Activated CD8-positive, alpha-beta memory T cell treated with anti-CD3 and anti-CD28 coated beads for 48 hours (primary cell): ENCODE measurements around the gene PTPRD.
"Not testable (repeated sequence)": the region's sequence is repeated elsewhere in the genome, so short reads cannot be mapped to it uniquely, and the experiment has no call there.

ENCODE experiments used
- DNase-seq, 3 experiments: peaks; one replicate each; pipeline ENCODE4 v3.0.0-alpha.2; 2020; ENCODE audit warnings: low read depth in 2 of 3, low spot score in 2 of 3

Gene PTPRD

GRCh38 chr9:10488937-10489336 lies 123.9 kb downstream of the PTPRD start:
- DNase-seq, result no peak

DNA sequence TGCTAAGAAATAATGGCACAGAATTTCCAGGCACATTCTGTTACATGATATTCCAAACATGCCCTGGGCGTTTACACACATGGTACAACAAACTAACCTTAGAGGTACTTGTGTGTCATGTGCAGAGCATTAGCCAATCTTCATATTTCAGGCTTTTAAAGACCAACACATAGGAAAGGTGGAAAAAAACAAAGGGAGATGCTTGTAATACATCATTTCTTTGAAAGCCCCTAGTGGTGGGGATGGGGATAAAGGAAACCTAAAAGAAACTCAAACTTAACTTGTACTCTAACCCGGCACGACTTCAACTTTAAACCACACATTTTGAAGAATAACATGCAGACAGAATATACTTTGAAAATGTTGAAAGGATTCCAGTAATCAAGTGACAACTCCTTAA lies 133.6 kb downstream of the PTPRD start:
- no peak for DNase-seq

GRCh38 chr9:10449201-10449617 lies 163.6 kb downstream of the PTPRD start:
- DNase-seq, result not testable (repeated sequence)

DNA sequence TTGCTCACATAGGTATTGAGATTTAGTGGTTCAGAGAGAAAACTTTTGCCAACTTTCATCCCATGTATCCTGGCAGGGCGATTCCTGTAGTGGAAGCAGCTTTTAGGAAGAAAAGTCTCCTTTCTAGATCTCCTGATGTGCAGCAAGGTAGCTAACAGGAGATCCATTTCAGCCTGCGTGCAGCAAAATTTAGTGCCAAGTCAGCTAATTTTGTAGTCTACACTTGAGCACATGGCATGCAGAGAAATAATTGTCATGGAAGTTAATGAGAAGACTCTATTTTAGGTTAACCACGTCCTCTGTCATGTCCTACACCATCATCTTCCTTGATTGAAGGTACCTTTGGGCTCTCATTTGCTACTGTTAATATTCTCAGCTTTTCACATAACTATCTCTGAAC lies 165.8 kb downstream of the PTPRD start:
- DNase-seq, result no peak

GRCh38 chr9:10443868-10444204 lies 169.0 kb downstream of the PTPRD start:
- no peak for DNase-seq

- DNase-seq, result no peak
Observed at GRCh38 chr9:10443181-10443867, 169.5 kb downstream of the PTPRD start.

DNA sequence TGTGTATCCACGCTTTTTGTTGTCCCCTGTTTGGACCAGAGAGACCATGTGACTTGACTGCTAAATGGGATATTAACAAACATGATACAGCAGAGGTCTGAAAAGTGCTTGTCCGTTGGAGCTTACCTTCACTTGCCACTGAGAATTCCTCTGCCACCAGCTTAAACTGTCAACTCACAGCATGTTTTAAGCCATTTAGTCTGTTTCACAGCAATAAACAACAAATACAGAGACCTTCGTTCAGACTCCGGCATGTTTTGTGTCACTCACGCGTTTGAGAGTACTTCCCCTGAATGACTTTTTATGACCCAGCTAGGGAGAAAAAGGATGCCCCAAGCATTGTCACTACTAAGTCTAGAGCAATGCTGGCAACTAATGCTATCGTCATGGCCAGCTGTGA lies 173.8 kb downstream of the PTPRD start:
- DNase-seq, result no peak

DNA sequence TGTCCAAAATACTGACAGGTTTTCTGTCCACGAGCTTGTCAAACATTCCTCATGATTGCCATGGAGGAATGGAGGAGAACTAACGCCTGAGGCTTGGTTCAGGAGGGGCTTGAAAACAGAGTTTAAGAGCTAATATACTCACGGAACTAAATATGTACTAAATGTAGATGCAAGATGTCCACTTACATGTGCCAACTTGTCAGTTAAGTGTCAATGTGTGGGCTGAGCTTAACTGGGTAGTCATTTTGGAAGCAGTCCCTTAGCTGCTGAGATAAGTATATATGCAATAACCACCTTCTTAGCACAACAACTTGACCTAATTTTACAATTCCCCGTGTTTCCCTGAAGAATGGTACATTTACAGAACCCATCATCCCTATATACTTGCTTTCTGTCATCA lies 176.0 kb downstream of the PTPRD start:
- DNase-seq, result no peak

DNA sequence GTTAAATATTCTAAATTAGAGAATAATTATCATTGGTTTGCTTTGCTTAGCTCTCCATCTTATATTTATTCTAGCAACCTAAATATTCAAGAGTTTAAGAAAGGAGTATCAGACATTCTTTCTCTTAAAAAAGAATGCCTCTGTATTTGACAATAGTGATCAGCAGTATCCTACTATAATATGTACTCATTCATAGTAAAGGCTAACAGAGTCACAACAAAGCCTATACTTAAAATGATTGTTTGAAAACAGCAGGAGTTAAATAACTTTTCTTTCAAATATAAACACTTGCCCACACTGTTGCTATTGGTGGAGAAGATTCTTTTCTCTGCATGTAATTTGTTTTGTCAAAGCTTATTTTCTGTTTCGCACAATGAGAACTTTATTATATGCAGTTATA lies 178.4 kb downstream of the PTPRD start:
- no peak for DNase-seq

DNA sequence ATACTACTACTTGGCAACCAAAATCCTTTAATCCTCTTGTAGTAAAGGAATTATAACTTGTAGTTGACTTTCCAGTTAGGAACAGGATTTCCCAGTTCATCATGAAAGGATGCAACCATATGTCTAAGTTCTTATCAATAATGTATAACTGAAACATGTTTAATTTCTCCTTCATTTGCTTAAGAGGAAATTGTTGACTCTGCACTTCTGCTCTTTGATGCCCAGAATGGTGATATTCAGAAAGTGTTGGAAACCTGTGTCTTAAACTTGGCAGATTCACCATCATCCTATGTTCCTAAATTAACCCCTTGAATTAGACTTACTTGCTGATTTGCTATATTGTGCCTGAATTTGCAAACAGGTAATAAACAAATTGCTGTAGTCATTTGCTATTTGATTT lies 201.5 kb downstream of the PTPRD start:
- no peak for DNase-seq

DNA sequence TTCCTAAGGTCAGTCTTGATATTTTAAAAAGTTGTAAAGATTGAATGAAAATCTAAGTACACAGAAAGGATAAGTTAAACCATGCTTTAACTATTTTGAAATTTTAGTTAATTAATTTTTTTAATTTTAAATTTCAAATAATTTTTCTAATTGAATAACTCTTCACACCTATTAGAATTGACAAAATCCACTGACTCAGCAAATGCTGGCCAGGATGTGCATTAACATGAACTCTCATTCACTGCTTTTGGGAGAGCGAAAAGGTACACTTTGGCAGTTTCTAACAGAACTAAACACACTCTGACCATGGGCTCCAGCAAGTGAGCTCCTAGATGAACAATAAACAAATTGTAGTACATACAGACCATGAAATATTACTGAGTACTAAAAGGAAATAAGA lies 209.5 kb downstream of the PTPRD start:
- no peak for DNase-seq

DNA sequence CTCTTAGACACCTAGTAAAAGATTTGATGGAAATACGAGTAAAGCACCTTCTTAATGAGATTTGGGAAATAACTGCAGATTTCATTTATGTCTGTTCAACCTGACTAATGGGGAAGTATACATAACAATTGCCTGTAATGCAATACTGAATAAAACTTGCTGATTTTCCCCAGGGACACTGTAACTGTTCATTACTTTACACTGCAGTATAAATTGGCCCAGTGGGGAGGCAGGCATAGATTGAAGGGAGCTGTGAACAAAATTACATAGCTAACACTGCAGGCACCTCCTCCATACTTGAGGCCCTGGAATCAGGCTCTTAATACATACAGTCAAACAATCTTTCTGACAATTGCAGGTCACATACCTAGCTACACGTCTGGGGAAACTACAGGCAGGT lies 216.2 kb downstream of the PTPRD start:
- no peak for DNase-seq

DNA sequence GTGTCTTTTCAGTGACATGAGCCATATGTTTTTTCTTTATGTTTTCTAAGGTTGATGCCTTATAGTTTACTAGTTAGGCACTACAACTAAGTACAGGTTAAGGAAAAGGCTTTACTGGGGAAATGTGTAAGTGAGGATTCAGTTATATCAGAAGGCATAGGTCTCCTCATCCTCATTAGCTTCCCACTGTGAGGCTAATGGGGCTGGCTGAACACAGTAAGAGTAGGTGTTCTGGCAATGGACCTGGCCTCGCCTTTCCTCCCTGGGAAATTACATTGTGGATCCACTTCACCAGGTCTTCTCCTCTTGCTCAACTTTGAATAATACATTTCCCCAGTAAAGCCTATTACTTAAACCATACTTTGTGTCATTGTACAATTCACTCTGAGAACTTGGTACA lies 225.5 kb downstream of the PTPRD start:
- no peak for DNase-seq

DNA sequence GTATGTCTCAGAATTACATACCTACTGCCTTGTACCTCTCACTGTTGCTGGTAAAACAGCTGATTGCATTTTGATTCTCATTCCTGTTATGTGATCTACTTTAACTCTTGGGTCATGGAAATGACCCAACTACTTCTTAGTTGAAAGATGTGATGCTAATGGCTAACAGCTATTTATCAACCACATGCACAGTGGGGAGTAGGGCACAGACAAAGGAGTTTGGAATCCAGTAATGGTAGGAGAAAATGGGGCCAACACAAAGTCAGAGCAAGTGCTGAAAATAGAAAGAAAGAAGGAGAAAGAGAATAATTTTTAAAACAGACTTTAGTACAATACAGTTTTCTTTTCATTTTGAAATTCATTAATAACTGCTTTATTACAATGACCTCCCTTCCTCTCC lies 241.0 kb downstream of the PTPRD start:
- no peak for DNase-seq

DNA sequence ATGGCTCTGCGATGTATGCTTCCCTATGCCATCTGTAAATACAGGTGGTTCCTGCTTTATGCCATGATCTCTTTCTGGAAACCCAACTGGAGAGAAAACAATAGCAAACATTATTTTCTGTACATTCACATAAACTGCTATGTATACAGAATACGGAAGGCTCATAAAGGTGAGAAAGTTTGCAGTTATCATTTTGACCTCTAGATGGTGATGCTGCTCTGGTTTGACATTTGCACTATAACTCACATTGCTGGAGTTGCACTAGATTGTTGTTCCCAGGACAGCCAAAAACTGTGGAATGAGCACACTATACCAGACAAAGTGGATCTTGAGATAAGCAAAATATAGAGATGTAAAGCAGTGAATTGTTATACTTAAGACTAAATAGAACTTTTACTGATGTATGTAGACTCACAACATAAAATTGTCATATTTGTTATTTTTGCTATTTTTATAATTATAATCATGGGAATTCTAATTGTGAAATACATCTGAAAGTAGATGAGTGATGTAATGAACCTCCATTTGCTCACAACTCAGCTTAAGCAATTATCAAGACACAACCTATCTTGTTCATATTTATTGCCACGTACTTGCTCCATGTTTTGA lies 246.5 kb downstream of the PTPRD start:
- no peak for DNase-seq

DNA sequence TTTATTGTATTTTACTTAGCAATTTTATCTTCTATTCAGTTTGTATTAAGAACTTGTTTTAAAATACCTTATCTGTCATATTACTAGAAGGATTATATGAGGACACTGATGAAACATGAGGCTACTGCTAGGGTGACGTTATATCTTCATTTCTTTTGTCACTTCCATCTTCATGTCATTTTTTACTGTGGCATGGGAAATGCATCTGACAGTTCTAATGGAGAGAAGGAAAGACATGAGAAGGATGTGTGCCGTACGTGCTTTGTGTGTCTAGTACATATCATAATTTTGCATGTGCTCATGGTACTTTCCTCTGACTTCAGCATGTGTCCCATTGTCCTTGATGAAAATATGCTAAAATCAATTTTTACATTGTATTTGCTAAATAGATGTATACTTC lies 258.2 kb downstream of the PTPRD start:
- no peak for DNase-seq

GRCh38 chr9:10345621-10346020 lies 267.2 kb downstream of the PTPRD start:
- not testable (repeated sequence) for DNase-seq

DNA sequence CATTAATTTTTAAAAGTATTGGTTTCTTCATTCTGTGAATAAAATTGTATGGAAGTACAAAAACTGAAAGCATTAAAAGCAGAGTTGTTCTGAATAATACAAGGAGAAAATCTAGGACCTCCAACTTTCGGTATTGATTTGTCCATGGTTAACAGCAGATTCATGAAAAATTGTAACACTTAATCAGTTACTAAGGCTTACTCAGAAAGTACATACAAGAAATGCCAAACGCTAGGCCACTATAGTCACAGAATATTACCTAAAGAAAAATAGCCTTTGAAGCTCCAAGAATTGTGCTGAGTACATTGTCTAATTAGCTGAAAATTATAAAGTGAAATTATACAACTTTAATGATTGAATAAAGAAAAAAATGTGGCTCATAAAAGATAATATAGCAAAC lies 271.7 kb downstream of the PTPRD start:
- no peak for DNase-seq

DNA sequence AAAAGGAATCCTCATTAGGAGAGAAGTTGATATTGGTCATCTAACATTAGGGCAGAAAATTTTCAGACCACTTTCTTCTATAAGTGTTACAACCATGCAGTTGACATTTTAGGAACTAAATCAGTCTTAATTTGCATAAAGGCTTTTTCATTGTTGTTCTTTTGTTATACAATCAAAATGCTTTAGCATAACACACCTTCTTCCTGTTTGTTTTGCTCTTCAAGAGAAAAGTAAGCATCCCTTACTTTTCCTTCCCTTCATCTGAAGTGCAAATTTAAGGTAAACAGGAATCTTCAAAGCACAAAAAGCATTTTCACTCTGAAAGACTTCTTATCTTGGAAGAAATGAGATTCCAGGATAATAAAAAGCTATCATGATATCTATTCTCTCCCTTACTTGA lies 273.6 kb downstream of the PTPRD start:
- no peak for DNase-seq

DNA sequence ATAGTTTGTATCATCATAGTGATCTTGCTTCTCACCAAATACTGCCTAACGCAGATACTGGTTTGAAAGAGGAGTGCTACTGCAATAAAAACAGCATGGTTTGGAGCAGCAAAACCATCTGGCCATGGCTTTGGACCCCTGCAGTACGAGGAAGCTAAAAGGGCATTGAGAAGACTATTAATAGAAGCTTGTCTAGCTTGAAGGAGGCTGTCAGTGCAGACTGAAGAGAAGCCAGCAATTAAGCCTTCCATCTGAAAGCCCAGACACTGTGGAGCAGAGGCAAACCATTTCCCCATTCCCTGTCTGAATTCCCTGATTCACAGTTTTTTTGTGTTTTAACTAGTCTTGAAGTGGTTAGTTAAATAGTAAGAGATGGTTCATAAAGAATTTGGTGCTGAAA lies 281.6 kb downstream of the PTPRD start:
- DNase-seq, result no peak

GRCh38 chr9:10282084-10282483 lies 330.7 kb downstream of the PTPRD start:
- DNase-seq, result no peak

DNA sequence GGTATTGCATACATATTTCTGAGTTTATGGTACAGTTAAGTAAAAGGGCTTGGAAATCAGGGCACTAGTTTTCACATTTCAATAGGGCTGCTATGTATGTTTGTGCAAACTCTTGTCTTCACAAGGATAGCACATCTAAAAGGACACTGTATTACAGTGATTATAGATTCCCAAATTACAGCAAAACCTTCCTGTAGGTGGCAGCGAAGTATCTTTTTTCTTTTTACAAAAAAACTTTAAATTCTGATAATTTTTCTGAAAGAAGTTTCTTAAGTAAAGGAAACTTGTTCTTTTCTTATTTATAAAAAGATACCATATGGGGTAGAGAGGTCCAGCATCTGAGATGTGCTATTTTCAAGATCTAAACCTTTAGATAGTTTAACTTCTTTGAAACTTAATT lies 337.8 kb downstream of the PTPRD start:
- DNase-seq, result no peak

DNA sequence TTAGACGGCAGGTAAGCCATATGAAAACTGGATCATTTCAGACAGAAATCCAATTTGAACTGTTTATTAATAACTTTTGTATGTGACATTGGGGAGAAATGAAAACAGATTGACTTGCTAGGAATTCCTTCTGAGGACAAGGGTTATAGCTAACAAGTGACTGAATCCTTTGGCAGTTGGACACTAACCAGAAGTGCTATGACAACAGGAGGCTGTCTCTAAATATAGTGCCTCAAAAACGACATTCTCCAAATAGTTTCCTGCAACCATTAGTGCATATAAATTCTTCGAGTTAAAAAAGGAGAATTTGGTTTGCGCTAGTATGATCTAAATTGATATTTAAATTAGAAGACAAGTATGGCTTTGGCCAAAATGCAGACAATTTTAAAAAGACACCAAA lies 338.6 kb downstream of the PTPRD start:
- DNase-seq, result no peak
